HG03565 (cell line): ENCODE measurements around the gene KCNAB2.

Experiments used
- ATAC-seq: cut with Tn5 transposase; IDR thresholded peaks from one replicate; pipeline ENCODE4 v1.9.1; 2021; ENCODE audit warnings: mild to moderate bottlenecking, moderate library complexity; ENCODE audit not compliant: unreplicated experiment

Gene KCNAB2

DNA sequence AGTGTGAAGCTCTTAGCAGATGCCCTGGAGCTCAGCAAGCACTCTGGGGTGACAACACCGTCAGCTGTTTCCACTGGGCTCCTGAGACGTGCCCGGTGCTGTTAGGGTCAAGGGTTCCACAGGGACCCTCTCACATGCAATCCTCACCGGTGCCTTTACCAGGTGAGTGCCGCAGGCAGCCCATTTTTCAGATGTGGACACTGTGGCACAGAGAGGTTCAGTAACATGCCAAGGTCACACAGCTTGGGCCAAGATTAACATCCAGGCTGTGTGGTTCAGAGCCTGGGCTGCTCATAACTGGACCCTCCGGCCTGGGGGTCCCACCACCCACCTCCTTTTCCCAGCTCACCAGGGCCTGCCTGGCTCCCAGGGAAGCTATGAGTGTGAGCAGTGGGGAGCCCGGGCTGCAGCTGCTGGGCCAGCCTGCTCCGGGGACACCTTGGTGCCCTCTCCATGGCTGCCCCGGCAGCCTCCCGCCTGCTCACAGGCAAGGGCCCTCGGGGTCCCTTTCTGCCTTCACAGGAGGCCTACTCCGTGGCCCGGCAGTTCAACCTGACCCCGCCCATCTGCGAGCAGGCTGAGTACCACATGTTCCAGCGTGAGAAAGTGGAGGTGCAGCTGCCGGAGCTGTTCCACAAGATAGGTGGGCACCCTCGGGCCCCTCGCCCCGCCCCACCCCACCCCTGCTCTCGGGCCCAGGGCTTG is 49.3 kb downstream of the KCNAB2 start:
- no peak for ATAC-seq

DNA sequence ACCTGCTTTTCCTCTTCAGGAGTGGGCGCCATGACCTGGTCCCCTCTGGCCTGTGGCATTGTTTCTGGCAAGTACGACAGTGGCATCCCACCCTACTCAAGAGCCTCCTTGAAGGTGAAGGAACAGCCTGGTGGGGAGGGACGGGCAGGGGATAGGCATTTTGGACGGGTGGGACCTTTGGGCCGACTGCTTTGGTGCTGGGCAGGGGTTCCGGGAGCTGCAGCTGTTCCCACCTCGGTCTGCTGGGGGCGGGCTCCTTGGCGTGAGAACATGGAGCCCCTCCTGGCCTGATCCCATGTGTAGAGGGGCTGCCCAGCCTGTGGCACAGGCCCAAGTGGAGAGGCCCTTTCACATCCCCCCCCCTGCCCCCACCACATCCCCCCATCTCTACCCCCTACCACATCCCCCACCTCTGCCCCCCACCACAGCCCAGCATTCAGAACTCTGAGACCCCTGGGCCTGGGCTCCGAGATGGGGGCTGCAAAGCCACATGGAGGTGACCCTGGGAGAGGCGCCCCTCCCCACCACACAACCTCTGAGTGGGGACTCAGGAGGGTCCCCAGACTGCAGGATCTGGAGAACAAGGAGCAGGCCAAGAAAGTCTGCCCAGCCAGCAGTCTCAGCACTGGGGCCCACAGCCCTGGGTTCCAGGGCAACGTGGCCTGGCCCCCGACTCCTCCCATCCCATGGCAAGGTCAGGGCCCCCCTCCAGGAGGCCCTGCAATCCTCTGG is 50.0 kb downstream of the KCNAB2 start:
- ATAC-seq, result no peak

DNA sequence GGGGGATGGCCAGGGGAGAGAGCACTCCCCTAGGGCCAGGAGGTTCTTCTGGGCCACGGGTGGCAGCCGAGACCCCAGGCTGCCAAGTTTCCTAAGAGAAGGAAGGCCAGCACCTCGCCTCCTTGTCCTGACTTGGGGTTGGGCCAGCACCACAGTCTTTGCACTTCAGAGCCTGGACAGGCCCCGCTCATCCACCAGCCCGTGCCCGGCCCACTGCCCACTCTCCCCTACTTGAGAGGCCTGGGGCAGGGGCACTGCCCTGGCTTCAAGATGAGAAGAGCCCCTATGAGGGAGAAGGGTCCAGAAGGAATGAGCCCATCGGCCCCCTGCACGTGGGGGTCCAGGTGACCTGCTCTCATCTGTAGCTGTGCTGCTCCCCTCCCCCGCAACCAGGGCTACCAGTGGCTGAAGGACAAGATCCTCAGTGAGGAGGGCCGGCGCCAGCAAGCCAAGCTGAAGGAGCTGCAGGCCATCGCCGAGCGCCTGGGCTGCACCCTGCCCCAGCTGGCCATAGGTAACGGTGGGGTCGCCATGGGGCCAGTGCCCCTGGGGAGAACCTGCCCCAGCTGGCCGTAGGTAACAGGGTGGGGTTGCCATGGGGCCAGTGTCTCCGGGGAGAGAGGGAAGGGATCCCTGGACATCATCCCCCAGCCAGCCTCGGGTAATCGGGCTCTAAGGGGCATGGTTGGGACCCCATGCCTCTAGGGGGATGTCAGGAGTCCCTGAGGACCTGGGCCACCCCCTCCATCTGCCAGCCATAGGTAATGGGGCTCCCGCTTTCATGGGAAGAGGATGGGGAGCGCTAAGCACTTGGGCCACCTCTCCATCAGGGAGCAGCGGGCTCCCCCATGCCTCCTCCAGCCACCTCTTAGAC is 50.8 kb downstream of the KCNAB2 start:
- ATAC-seq, result no peak

DNA sequence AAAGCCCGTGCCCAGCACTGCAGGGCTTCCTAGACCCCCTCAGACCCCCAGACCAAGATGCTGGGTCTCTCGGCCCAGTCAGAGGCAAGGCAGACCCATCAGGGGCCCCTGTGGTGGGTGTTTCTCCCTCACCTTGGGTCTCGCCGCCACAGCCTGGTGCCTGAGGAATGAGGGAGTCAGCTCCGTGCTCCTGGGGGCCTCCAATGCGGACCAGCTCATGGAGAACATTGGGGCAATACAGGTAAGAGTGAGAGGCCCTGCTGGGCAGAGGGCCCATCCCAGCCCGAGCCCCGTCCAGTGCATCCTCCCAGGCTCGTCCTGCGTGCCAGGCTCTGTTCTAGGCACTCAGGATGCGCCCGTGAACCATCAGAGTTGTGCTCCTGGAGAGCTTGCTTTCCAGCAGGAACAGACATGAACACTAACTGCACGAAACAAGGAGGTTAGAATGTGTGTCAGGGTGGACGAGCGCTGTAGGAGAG is 51.5 kb downstream of the KCNAB2 start:
- ATAC-seq, result no peak

DNA sequence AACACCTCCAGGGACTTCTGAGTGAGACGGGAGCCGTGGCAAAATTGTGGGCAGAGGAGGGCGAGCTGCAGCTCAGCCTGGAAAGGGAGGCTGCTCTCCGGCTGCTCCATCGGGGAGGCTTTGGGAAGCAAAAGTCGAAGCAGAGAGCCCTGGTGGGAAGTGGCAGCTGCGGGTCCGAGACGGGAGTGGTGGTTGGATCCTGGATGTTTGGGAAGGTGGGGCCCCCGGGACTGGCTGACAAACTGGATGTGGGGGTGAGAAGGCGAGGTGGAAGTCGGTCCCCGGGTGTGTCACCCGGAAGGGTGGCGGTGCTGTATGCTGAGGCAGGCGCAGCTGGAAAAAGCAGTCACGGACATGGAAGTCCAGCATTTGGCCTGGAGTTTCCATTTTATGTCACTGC is 52.1 kb downstream of the KCNAB2 start:
- ATAC-seq, result no peak

DNA sequence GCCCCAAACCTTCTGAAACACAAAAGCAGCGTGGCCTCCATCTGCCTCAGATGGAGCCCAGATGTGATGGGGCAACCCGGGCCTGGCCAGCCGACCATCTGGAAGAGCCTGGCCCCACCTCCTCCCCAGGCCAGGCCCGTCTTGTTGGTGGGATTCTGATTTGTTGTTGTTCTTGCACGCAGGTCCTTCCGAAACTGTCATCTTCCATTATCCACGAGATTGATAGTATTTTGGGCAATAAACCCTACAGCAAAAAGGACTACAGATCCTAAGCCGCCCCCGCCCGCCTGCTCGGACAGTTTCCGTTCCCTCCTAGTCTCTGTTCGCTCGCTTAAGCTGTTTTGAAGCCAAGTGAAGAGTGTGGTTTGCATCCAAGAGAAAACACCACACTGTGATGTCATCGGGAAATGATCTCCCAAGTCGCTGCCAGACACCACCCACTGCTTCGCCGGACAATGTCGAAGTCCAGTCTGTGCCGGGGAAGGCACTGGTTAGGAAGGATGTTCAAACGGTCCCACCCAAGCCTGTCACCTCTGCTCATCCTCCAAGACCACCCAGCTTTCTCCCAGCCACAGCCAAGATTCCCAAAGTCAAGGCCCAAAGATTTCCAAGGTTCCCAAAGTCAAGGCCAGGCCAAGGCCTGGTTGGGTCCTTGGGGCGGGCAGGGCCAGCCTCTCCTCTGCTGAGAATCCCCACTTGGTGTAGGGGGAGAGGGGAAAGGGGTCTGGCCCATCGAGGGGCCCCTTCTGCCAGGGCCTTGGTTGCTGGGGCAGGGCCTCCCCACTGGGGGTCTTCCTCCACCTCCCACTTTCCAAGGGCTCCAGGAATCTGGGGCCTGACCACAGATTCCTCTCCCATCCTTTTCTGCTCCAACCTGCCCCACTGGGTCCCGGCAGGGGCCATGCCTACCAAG is 52.9 kb downstream of the KCNAB2 start:
- ATAC-seq, result no peak

DNA sequence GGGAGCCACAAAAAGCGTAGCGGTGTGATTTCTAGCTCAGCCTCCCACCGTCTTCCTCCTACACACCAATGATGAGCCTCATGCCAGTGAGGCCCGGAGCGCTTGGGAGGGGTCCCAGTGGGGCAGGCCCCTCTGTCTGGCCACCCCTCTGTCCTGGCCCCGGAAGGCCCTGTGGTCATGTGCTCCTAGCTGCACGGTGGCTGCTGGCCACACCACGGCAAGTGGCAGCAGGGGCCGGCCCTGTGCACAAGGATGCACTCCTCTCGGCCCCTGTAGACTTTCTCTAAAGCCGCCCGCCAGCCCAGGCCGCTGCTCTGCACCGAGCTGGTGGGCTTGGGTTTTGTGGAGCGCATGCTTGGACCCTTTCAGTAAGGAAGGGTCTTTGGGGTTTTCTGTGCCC is 53.6 kb downstream of the KCNAB2 start:
- no peak for ATAC-seq

DNA sequence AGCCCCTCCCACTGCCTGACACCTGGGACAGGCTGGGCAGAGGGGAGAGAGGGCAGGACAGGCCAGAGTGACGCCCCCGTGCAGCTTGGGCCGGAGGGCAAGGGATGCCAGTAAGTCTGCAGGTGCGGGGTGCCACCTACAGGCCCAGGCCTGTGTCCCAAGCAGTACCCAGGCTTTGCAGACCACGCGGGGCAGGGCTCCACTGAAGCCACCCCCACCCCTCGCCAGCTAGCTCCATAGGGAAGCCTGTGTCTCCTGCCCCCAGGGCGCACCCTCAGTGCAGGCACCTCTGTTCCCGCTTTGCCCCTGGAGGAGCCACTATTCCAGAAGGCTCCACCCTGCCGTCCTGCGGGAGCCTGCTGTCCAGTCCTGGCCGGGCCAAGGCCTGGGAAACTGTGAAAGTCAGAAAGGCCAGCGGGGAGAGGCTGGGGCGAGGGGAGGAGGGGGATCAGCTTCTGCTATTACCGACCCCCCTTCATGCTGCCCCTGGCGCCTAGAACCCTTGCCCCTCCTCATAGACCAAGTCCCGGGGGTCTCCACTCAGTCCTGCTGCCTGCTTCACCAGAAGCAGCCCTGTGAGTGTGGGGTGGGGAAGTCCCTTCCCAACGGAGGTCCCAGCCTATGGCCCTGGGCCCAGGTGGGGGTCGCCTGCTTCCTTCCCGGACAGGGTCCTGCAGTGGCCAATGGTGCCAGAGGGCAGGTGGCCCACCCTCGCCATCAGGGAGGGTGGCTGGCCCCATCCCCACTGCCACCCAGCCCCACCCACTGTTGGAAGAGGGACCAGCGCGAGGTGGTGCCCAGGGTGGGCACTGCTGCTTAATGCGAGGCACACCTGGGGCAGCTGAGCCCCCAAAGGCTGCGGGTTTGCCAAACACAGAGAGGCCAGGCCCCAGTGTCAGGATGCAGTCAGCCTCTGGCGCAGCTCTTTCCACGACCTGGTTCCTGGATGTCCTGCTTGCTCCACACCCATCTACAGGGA is 54.4 kb downstream of the KCNAB2 start:
- ATAC-seq, result no peak

DNA sequence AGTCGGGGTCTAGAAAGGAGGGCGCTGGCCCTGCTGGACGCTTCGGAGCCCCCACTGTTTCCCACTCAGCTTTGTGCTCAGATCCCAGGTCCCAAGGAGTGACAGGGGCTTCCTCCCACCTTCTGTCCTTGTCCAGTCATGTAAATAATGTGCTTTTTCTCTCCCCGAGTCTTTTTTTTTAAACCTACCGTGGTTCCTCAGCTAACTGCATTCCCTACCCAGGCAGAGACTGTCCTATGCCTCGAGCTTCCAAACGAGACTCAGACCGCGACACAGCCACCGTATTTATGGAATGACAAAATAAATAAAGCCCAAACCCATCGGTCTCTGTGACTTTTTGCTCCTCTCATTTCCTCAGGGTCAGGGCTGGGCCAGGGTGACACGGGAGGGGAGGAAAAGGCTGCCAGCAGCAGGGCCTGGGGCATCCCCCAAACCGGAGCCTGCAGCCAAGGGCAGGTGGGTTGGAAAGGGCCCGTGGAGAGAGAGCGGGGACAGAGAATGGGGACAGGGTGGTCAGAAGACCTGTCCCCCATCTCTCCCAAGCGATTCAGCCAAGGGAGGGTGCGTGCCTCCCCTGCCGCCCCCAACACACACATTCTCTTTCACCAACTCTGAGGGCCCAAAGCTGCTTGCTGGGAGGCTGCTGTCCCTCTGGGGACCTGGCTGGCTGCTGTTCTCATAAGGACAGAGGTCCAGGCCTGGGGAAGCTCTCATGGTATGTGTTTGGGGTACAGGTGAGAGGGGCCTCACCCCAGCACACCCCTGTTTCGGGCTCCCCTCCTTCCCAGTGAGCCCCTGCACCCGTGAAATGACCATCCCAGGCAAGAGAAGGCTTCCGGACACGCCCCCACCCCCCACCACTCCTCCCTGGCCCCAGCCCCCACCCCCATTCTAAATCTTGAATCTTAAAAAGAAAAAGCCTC is 55.4 kb downstream of the KCNAB2 start:
- ATAC-seq, result no peak

DNA sequence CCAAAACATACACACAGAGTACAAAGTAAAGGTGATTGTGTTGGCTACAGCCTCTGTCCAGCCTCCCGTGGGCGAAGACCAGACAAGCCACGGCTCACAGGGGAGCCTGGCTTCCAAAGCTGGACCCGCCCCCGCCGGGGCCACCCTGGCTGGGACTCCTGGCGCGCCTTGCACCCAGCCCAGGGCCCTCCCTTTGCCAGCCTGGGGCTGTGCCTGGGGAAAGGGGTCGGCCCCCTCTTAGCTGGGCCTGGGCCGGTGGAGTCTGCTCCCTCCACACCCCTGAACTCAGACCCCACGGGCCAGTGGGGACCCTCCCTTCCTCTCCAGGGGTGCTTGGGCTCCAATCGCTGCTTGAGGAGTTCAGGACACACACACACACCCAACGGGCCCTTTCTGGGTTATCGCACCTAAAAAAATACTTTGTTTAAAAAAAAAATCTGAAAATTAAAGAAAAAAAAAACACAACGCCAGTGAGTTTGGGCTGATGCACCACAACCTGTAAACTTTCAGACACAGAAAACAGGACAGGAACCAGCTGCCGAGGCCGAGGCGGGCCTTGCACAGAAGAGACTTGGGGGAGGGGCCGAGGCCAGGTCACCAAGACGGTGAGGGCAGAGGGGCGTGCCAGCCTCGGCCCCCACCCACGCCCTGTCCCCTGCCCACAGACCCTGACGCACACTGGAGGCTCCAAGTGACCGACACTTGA is 56.3 kb downstream of the KCNAB2 start:
- ATAC-seq, result no peak

DNA sequence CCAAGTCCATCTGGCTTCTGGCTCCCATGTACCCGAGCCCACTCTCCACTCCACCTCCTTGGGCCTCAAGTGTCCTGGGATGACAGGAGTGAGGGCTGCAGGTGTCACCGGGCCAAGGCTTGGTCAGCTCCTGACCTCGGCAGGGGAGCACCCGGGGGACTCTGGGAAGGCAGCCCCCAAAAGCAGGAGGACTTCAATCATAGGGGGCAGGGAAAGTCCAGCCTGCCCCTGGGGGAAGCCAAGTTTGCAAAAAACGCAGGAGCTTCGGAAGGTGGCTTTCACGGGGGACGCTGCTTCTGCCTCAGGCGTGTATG is 56.8 kb downstream of the KCNAB2 start:
- ATAC-seq, result no peak

DNA sequence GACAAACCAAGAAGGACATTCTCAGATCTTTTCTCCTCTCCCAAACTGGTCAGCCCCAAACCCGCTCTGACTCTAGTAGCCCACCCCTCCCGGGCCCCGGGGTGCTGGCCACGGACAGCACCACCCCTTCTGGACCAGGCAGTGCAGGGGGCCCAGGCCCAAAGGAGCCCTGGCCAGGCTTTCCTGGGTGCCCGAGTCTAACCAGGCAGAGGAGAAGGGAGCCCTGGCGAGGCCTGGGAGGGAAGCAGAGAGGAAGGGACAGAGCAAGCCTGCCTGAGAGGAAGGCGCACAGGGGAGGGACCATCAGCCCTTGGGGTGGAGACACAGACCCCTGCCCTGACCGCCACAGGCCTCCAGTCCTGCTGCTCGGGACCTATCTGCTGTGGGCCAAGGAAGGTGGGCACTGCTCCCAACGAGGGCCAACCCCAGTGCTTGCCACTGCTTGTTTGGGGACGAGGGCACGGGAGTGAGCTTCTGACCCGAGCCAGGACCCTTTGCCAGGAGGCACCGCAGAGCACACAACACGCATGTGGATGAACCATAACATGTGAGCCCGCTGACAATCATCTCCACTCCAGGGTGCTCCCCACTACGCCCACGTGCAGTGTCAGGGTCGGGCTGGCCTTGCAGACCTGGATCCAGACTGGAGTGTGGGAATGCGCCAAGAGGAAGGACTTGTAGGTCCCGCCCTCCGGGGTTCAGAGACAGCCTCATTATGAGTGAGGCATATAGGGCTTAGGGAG is 57.6 kb downstream of the KCNAB2 start:
- ATAC-seq, result no peak

DNA sequence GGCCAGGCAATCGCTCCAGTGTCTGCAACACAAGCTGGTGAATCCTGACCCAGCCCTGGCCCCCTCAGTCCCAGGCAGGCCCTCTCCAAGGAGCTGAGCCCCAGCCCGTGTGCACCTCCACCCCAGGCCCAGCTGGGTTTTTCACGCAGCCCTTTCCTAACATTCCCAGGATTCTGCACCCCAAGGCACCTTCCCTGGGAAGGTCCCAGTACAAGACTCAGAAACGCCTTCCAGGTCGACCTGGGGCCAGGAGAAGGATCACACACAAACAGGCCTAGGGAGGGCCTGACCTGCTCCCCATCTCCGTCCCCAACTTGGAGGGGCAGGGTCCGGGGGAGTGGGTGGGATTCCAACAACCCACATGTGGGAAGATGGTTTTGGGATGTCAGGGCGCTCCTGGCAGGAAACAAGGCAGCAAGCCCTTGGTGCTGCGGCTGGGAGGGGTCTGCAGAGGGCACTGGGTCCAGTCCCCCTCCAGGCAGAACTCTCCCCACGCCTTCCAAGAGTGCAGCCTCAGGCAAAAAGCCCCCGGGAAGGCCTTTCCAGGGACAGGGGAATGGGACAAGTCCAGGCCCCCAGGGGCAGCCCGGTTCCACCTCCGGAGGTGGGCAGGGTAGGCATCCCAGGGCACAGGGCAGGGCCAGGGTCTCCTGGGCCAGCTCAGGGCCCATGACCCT is 58.3 kb downstream of the KCNAB2 start:
- no peak for ATAC-seq

DNA sequence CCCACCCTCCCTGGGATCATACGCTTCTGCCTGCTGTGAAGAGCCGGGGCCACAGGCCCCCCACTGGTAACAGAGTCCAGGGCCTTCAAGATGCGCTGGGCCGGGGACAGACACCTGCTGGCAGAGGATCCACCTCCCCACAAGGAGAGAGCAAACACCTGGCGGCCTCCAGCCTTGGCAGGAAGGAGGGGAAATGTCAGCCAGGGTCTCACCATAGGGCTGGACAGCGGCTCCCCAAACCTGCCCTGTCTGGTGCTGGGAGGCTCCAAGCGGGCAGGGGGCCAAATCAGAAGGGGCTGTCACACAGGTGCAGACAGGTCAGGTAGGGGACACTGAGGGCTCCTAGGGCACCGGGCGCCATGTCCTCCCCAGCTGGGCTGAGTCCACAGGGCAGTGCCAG is 58.9 kb downstream of the KCNAB2 start:
- no peak for ATAC-seq

DNA sequence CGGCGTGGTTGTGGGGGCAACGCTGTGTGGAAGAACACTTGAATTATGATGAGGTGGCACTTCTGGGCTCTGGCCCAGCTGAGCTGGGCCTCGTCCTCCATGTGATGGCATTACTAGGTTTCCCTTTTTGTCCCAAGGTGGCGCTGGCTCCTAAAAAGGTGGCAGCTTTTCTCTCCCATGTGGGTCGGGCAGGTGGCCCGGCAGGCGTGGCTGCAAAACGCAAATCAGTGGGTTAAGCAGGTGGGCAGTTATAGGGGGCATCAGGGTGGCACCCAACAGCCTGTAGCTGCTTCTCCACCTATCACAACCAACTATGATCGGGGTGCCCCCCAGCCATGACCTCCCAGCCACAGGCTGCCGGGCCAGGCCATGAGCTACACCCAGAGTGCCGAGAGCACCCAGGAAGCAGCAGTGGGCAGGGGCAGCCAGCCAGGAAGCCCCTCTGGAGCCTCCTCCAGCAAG is 59.6 kb downstream of the KCNAB2 start:
- no peak for ATAC-seq

DNA sequence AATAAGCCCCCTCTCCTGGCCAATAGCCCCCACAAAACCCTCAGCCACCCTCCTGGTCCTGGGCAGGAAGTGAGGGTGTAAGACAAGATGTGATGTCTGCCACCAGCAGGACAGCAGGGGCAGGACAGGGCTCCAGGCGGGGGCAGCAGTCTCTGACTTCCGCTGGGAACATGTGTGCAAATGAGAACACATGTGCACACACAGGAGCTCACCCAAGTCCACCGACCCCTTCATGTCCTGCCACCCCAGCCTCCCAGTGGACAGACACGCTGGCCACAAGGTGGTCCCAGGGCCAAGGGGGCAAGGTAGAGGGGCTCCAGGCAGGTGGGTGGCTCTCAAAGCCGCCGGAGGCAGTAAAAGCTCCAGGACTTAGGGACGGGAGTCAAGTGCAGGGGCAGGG is 60.1 kb downstream of the KCNAB2 start:
- no peak for ATAC-seq
